IPS DF 6.9 (cell line): ENCODE data around the gene ST14.
"Not testable (repeated sequence)": the region's sequence is repeated elsewhere in the genome, so short reads cannot be mapped to it uniquely, and the experiment has no call there.

ENCODE experiments used
- DNase-seq: peaks from one replicate; pipeline ENCODE4 v3.0.0-alpha.2; 2013; ENCODE audit warnings: low read depth, low spot score
- H3K27ac ChIP-seq: one replicate; pipeline ENCODE4 v1.5.1; 2013; ENCODE audit warnings: low read length, control low read depth
- H3K27me3 ChIP-seq: 2 replicates; pipeline ENCODE4 v1.6.1; 2013; ENCODE audit warnings: mild to moderate bottlenecking, low read length; ENCODE audit not compliant: control insufficient read depth, insufficient read depth
- H3K36me3 ChIP-seq: 2 replicates; pipeline ENCODE4 v1.6.1; 2013; ENCODE audit warnings: low read length; ENCODE audit not compliant: control insufficient read depth, insufficient read depth
- H3K4me1 ChIP-seq: 2 replicates; pipeline ENCODE4 v1.6.1; 2013; ENCODE audit warnings: low read length; ENCODE audit not compliant: control insufficient read depth, insufficient read depth
- H3K4me3 ChIP-seq: 2 replicates; pipeline ENCODE4 v1.5.1; 2013; ENCODE audit warnings: mild to moderate bottlenecking, low read length
- H3K9me3 ChIP-seq: 2 replicates; pipeline ENCODE4 v1.6.1; 2013; ENCODE audit warnings: low read length, inconsistent platforms; ENCODE audit not compliant: control insufficient read depth, insufficient read depth
- WGBS: extraction: QIAGEN DNeasy Blood & Tissue Kit; methylation state at CpG from one replicate; pipeline ENCODE4 v1.1.7; 2013; ENCODE audit warnings: mixed read lengths, missing lambda C conversion rate; ENCODE audit not compliant: insufficient read length, insufficient coverage; 5-methylcytosine and 5-hydroxymethylcytosine counted together

ST14 gene

GRCh38 chr11:130233888-130234287 lies 74.3 kb downstream of the ST14 start:
- WGBS = no CpG with 5 or more reads among the region's 3 CpGs
- H3K4me1 ChIP-seq, H3K27ac ChIP-seq, H3K36me3 ChIP-seq, DNase-seq, H3K27me3 ChIP-seq, H3K9me3 ChIP-seq, H3K4me3 ChIP-seq: not testable (repeated sequence)

DNA sequence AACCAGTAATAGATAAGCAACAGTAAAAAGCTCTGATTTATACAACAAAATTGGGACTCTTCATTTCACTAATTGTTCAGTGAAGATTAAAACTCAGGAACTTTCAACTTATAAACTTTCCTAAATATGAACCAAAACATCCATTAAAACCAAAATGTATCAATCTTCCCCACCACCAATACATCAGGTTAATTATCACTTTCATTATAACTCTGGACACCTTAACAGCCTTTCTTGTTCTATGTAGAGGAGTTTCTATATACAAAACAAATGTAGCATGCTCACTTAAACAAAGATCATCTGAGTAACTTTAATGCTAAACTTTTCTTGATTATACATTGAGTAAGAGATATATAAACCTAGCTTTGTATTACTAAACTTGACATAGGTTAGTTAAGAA lies 74.7 kb downstream of the ST14 start:
- no peaks in the 10 kb centered on the region for H3K9me3 ChIP-seq
- DNase-seq = no peak
- peaks cover 2% of the 10 kb centered on the region; the same call in 1 of the 2 replicates for H3K36me3 ChIP-seq
- H3K27ac ChIP-seq = no peak overlapping the region
- no peaks in the 10 kb centered on the region for H3K27me3 ChIP-seq
- no peaks in the 10 kb centered on the region for H3K4me1 ChIP-seq
- H3K4me3 ChIP-seq = no peak overlapping the region

GRCh38 chr11:130237282-130238006 lies 77.9 kb downstream of the ST14 start:
- Histone ChIP-seq H3K27ac (no peak overlapping the region), H3K4me1 (no peaks in the 10 kb centered on the region), H3K27me3 (no peaks in the 10 kb centered on the region), H3K36me3 (peaks cover 2% of the 10 kb centered on the region; the same call in 1 of the 2 replicates), H3K4me3 (no peak overlapping the region), H3K9me3 (no peaks in the 10 kb centered on the region)
- DNase-seq = no peak
- no CpG with 5 or more reads among the region's 6 CpGs for WGBS

DNA sequence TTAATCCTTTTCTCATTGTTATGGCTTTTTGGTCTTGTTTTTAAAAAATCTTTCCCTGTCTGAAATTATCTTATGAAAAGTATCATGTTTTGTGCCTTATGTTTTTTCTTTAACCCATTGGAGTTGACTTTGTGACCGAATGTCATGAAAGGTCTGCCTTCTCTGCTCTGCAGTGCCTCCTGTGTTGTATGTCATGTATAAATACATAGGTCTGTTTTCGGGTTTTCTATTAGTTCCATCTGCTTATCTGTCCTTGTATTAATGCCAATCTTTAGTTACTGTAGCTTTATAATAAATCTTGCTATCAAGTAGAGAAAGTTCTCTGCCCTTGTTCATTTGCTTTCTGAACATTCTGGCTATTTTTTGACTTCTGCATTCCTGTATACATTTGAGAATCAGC lies 82.1 kb downstream of the ST14 start:
- H3K4me3 ChIP-seq = no peak overlapping the region
- no peaks in the 10 kb centered on the region for H3K9me3 ChIP-seq
- peaks cover 2% of the 10 kb centered on the region; the same call in 1 of the 2 replicates for H3K36me3 ChIP-seq
- no peaks in the 10 kb centered on the region for H3K27me3 ChIP-seq
- H3K27ac ChIP-seq = no peak overlapping the region
- H3K4me1 ChIP-seq = no peaks in the 10 kb centered on the region
- no CpG with 5 or more reads among the region's 2 CpGs for WGBS
- DNase-seq = no peak

GRCh38 chr11:130243816-130244215 lies 84.2 kb downstream of the ST14 start:
- no peak for DNase-seq
- H3K27ac ChIP-seq = no peak overlapping the region
- H3K36me3 ChIP-seq = no peaks in the 10 kb centered on the region
- H3K27me3 ChIP-seq = no peaks in the 10 kb centered on the region
- H3K9me3 ChIP-seq = no peaks in the 10 kb centered on the region
- H3K4me3 ChIP-seq = no peak overlapping the region
- no peaks in the 10 kb centered on the region for H3K4me1 ChIP-seq
- WGBS = no CpG with 5 or more reads among the region's 2 CpGs

DNA sequence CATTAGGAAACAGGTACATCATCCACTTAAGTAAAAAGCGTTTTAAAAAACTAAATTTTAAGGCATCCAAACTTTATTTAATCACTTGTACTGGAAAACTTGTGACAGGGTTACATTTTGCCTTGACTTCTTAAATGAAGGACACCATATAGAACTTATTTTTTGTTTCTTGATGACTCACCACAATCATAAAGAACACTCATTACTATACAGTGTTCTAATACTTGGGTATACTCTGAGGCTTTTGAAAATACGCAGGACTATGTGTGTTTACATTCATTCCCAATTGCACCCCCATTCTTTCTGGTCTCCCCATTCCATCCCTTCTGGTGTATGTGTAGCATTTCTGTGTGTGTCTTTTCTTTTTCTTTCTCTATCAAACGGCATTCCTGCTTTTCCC lies 85.3 kb downstream of the ST14 start:
- no peak overlapping the region for H3K4me3 ChIP-seq
- no peaks in the 10 kb centered on the region for H3K36me3 ChIP-seq
- H3K27ac ChIP-seq = no peak overlapping the region
- no peaks in the 10 kb centered on the region for H3K4me1 ChIP-seq
- H3K9me3 ChIP-seq = no peaks in the 10 kb centered on the region
- no CpG with 5 or more reads among the region's 3 CpGs for WGBS
- no peaks in the 10 kb centered on the region for H3K27me3 ChIP-seq
- DNase-seq = no peak

DNA sequence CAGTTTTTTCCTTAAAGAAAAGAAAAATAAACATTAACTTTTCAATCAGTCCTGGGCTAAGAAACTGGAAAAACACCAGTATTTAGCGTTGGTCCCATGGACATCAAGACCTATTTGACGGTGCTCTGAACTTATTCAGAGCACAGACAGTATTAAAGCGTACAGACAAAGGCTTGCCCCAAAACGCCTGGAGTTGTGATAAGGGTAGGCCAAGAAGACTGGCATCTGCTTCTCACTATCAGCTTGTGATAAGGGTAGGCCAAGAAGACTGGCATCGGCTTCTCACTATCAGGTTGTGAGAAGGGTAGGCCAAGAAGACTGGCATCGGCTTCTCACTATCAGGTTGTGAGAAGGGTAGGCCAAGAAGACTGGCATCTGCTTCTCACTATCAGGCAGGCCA lies 85.8 kb downstream of the ST14 start:
- no CpG with 5 or more reads among the region's 6 CpGs for WGBS

DNA sequence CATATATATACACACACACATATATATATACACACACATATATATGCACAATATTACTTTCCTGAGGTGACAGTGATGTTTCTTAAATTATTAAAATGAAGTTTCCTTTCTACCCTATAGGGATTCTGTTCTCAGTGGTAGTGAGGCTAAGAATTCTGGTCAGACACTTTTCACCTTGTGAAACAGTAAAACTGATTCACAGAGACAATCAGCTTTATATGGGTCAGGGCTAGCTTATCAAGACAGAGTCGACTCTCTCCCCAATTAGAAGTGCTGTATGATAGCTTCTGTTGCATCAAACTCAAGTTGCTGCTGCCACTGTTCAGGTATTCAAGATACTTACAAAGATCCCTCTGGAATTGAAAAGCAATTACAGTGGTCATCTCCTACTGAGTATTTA lies 86.7 kb downstream of the ST14 start:
- H3K4me1 ChIP-seq = no peaks in the 10 kb centered on the region
- H3K27me3 ChIP-seq = no peaks in the 10 kb centered on the region
- no peaks in the 10 kb centered on the region for H3K36me3 ChIP-seq
- WGBS = no CpG with 5 or more reads among the region's 1 CpG
- H3K9me3 ChIP-seq = no peaks in the 10 kb centered on the region
- no peak for DNase-seq
- no peak overlapping the region for H3K27ac ChIP-seq
- no peak overlapping the region for H3K4me3 ChIP-seq

More for the DNA sequence above, 85.8 kb downstream of the ST14 start:
- not testable (repeated sequence) for H3K27ac ChIP-seq, H3K36me3 ChIP-seq, H3K4me3 ChIP-seq, H3K4me1 ChIP-seq, DNase-seq, H3K9me3 ChIP-seq, H3K27me3 ChIP-seq

DNA sequence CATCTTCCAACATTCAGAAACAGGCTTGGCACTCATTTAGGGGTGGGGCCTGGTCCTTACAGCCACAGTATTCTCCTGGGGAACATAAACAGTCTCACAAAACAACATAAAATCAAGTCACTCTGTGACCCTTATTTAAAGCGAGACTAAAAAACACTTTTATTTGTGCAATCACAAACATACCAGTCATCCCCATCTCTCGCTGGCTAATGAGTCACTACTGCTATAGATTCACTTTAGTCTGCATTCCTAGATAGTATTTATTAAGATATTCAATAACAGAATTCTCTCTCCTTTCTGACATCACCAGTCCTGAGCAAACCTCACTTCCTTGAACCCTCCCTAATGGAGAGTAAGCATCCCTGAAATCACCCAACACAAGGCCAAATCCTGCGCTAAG lies 87.2 kb downstream of the ST14 start:
- no peaks in the 10 kb centered on the region for H3K36me3 ChIP-seq
- no peak overlapping the region for H3K4me3 ChIP-seq
- WGBS = no CpG with 5 or more reads among the region's 3 CpGs
- DNase-seq = no peak
- H3K9me3 ChIP-seq = no peaks in the 10 kb centered on the region
- no peaks in the 10 kb centered on the region for H3K4me1 ChIP-seq
- H3K27me3 ChIP-seq = no peaks in the 10 kb centered on the region
- no peak overlapping the region for H3K27ac ChIP-seq

GRCh38 chr11:130247319-130247718 lies 87.7 kb downstream of the ST14 start:
- no CpG with 5 or more reads among the region's 2 CpGs for WGBS
- H3K27ac ChIP-seq = no peak overlapping the region
- no peaks in the 10 kb centered on the region for H3K4me1 ChIP-seq
- no peak overlapping the region for H3K4me3 ChIP-seq
- DNase-seq = no peak
- no peaks in the 10 kb centered on the region for H3K9me3 ChIP-seq
- no peaks in the 10 kb centered on the region for H3K36me3 ChIP-seq
- H3K27me3 ChIP-seq = no peaks in the 10 kb centered on the region

DNA sequence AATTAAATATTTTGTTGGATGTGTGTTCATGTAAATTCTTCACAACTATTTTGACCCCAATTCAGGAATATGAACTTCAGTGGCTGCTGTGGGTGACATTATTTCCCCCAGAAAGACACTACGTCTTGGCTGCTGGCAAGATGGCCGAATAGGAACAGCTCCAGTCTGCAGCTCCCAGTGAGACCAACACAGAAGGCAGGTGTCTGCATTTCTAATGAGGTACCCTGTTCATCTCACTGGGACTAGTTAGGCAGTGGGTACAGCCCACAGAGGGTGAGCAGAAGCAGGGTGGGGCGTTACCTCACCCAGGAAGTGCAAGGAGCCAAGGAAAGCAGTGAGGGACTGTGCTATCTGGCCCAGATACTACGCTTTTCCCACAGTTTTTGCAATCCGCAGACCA lies 89.8 kb downstream of the ST14 start:
- no peak overlapping the region for H3K4me3 ChIP-seq
- H3K36me3 ChIP-seq = no peaks in the 10 kb centered on the region
- WGBS = no CpG with 5 or more reads among the region's 5 CpGs
- no peaks in the 10 kb centered on the region for H3K9me3 ChIP-seq
- H3K27me3 ChIP-seq = no peaks in the 10 kb centered on the region
- no peak overlapping the region for H3K27ac ChIP-seq
- no peaks in the 10 kb centered on the region for H3K4me1 ChIP-seq
- DNase-seq = no peak
